ENCODE data around the gene VSTM4.

VSTM4 gene

GRCh38 chr10:49076319-49076718 is 39.0 kb downstream of the VSTM4 start:
- DNase-seq (ENCODE audit: low read depth, low spot score), result no peak
- H3K27ac ChIP-seq, result no peak overlapping the region

GRCh38 chr10:49075743-49076142 is 39.6 kb downstream of the VSTM4 start:
- DNase-seq (ENCODE audit: low read depth, low spot score), result no peak
- H3K27ac ChIP-seq, result no peak overlapping the region

DNA sequence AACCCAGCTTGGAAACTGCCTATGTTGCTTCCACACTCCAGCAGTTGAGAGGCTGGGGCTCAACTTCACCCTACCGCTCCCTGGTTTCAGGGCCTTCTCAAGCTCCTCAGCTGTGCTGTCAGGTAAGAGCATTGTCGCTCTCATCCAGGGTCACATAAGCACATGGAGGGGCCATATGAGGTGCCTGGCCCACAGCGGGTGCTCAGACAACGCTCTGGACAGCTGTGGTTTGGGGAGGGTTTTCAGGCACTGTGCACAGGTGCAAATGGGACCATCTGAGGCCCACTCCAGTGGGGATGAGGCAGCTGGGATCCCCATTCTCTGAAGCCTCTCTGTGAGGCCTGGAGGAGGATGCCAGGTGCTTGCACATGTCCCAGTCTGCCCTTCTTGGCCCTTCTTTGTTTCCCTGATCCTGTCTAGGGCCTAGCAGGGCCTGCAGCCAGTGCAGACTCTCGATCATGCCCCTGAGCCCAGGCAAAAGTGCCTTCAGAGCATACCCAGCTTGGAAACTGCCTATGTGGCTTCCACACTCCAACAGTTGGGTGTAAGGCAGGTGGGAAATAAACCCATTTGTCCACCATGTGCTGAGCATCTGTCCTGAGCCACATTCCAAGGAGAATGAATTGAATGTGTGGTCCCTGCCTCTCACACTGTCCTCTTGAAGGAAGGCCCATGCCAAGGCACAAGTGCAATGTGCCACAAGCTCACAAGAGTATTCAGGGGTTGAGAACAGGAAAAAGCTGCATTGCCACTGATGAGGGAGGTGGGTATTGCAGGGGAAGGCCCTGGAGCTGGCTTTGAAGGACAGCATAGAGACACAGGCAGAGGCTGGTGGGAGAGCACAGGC is 40.3 kb downstream of the VSTM4 start:
- no peak for DNase-seq (ENCODE audit: low read depth, low spot score)
- no peak overlapping the region for H3K27ac ChIP-seq

DNA sequence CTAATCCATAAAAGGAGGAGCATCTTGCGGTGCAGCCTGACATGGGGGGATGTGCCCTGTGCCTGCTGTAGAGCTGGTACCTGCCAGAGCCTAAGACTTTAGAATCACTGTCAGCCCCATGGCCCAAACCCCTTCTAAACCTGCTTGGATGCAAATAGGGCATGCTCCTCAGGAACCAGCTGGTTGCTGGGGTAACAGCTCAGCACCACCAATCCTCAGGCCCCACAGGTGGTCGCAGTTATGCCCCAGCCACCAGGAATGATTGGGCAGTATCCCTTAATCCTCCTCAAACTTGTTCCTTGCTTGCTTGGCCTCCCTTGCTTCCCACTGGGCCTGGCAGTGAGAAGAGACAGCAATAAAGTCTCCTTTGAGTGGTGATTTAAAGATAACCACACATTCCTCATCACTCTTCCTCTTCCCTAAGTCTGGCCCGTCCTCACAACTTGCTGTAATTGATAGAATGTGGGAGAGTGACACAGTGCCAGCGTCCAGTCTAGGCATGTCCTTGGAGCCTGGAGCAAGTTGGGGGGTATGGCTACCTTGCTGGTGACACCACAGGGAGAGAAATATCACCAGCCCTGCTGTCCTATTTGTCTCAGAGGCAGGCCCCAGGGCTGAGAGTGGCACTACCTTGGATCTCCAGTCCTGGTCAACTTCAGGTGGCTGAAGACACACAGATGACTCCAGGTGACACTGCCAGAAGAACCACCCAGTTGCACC is 43.0 kb downstream of the VSTM4 start:
- no peak for DNase-seq (ENCODE audit: low read depth, low spot score)
- H3K27ac ChIP-seq, result no peak overlapping the region

DNA sequence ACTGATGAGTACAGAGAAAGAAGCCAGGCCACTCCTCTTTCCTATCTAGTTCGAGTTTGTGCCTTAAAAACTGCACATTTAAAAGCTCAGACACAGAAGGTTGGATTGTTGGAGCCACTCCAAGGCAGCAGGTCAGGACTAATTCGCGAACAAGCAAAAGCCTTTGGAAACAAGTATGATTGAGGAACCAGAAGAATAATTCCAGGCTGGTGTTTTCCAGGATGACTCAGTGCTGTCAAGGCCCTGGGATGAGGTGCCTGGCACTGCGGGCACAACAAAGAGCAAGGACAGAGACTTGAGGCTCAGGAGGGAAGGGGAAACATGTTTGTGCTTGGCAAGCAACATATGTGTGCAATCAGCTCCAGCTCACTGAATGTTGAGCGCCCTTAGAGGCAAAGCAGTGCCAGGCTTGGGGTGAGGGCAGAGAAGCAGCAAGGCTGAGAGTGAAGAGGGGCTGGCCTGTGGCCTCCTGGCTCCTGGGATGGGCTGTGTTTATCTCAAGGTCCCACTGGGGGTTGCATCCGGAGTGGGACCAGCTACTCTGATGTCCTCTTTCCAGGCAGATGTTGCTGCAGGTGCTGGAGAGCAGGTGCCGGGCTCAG is 44.1 kb downstream of the VSTM4 start:
- H3K27ac ChIP-seq, result no peak overlapping the region
- peak; percentile 46 for DNase-seq (ENCODE audit: low read depth, low spot score)

- no peak for DNase-seq (ENCODE audit: low read depth, low spot score)
- no peak overlapping the region for H3K27ac ChIP-seq
These were observed 44.6 kb downstream of the VSTM4 start for GRCh38 chr10:49070701-49071100.

GRCh38 chr10:49068672-49069217 is 46.6 kb downstream of the VSTM4 start:
- H3K27ac ChIP-seq, result no peak overlapping the region
- no peak for DNase-seq (ENCODE audit: low read depth, low spot score)

DNA sequence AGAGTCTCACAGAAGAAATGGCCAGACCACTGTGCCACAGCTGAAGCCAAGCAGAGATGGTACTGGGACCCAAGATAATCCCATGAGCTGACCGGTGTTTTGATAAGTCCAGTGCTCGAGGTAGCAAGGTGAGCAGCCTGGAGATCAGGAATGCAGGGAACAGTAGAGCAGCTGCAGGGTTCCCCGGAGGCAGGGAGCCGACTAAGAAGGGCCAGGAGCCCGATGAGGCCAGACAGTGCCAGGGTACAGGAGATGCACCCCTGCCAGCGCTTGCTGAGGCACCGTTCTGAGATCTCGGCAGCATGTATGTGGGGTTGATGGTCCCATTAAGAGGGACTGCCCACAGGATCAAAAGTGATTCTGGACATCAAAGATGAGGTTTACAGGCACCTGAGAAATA is 47.1 kb downstream of the VSTM4 start:
- no peak overlapping the region for H3K27ac ChIP-seq
- DNase-seq (ENCODE audit: low read depth, low spot score), result no peak

DNA sequence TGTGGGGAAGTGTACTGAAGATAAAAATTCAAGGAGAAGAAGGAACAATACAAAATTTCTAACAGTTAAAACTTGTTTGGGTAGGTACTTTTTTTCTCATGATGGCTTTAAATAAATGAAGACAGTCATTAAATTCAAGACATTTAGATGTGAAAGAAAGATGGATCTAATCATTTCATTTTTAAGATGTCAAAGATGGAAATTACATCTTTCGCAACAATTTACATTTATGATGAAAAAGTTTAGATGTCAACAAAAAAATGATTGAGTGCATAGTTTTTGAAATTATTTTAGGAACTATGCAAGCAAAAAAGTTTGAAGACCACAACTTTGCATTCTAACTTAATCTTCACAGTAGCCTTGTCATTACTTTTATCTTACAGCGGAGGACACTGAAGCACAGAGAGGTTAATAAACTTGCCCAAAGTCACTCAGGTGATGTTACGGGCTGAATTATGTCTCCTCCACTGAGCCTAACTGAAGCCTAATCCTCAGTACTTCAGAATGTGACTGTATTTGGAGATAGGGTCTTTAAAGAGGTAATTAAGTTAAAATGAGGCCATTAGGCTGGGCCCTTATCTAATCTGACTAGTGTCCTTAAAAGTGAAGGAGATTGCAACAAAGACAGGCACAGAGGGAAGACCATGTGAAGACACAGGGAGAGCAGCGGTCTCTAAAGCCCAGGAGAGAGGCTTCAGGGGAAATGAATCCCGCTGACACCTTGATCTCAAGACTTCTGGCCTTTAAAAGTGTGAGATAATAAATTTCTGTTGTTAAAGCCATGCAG is 48.2 kb downstream of the VSTM4 start:
- H3K27ac ChIP-seq, result no peak overlapping the region
- DNase-seq (ENCODE audit: low read depth, low spot score), result no peak

- H3K27ac ChIP-seq, result no peak overlapping the region
- DNase-seq (ENCODE audit: low read depth, low spot score), result no peak
These were observed 53.1 kb downstream of the VSTM4 start for GRCh38 chr10:49062229-49062628.

- no peak overlapping the region for H3K27ac ChIP-seq
- no peak for DNase-seq (ENCODE audit: low read depth, low spot score)
These were observed 53.7 kb downstream of the VSTM4 start for GRCh38 chr10:49061667-49062066.

DNA sequence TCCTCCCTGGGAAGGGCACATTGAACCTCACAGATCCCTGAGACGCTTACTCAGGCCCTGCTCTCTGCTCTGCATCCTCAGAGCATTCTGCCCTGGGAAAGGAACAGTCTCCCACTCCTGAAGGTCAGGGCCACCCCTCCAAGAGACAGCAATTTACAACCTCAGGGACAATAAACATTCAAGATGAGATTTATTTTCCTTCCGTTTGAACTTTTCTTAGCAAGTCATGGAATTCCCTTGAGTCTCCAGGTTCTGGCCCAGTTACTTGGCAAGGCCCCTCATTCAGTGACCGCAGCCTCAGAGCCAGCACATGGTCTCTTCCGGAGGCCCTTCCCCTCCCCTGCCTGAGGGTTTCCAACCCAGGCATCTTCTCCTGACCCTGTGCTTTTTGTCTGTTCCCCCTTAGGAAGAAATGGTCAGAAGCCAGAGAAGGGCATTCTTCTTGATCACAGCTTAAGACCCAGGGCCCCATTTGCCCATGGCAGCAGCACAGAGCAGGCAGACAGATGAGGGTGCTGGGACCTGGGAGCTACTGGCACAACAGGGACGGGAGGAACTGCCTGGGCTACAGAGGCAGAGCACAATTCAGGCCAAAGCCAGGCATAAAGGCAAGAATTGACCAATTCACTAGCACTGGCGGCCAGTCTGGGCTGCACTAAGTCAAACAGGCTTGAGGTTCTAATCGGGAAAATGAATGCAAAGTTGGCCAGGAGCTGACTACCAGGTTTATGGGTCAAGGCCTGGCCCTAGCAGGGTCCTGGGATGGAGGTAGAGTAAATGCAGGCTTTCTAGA is 56.7 kb downstream of the VSTM4 start:
- H3K27ac ChIP-seq, result no peak overlapping the region
- DNase-seq (ENCODE audit: low read depth, low spot score), result no peak

DNA sequence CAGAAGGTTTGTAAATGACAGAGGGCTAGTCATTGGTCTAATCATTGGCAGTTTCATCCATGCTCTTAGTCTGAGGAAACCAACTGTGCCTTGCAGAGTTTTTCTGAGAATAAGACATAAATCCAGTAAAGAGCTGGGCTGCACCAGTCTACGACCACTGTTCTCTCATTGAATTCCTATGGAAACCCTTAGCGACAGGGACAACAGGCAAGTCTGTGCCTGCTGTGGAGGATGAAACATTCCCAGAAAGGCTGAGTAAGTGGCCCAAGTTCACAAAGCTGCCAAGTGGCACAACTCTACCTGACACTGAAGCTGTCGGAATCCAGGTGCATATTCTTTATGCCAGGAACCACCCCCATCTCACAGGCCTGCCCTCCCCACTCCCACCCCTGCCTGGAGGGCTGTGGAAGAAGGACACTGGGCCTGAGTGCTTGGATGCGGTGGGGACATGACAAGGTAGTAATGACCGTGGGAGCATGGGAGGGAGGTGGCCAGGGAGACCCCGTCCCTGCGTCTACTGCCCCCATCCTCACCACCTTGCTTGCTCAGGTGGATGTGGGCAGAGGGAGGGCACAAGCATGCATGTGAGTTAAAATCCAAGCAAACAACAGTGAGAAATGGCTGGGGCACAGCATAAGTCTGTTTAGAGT is 58.0 kb downstream of the VSTM4 start:
- DNase-seq (ENCODE audit: low read depth, low spot score), result no peak
- H3K27ac ChIP-seq, result no peak overlapping the region

- no peak overlapping the region for H3K27ac ChIP-seq
- no peak for DNase-seq (ENCODE audit: low read depth, low spot score)
These were observed 59.0 kb downstream of the VSTM4 start for GRCh38 chr10:49056356-49056755.

- H3K27ac ChIP-seq, result no peak overlapping the region
- no peak for DNase-seq (ENCODE audit: low read depth, low spot score)
These were observed 60.0 kb downstream of the VSTM4 start for GRCh38 chr10:49055221-49055849.

DNA sequence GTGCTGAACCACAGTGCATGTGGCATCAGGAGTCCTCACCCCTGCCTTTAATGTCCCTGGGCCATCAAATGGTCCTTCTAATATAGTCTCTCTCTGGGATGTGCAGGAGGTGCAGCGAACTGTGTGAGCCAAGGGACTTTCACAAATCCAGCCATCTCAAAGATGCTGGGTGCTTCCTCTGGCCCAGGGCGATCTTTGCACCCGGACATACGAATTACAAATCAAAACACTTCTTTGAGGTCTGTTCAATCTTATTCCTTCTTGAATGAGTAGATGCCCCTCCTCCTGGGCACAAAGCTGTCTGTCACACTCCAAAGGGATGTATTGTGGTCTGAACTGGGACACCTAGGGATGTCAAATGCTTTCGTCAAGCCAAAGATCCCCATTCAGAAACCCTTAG is 60.6 kb downstream of the VSTM4 start:
- H3K27ac ChIP-seq, result no peak overlapping the region
- no peak for DNase-seq (ENCODE audit: low read depth, low spot score)

- no peak overlapping the region for H3K27ac ChIP-seq
- DNase-seq (ENCODE audit: low read depth, low spot score), result no peak
These were observed 61.2 kb downstream of the VSTM4 start for GRCh38 chr10:49053998-49054692.

Data from epithelial cell of prostate (primary cell).